AG09319 (cell line): ENCODE data around the gene HPD.

Experiments used
- DNase-seq: peaks from one replicate; pipeline ENCODE4 v3.0.0-alpha.2; 2010; ENCODE audit warnings: low read depth; ENCODE audit errors: extremely low read depth
- TF ChIP-seq, protein P1 (sequence below): IDR thresholded peaks from 2 replicates; pipeline ENCODE4 v1.5.1; 2011; ENCODE audit warnings: low read depth, mild to moderate bottlenecking, inconsistent platforms, low read length, moderate library complexity

HPD gene

DNA sequence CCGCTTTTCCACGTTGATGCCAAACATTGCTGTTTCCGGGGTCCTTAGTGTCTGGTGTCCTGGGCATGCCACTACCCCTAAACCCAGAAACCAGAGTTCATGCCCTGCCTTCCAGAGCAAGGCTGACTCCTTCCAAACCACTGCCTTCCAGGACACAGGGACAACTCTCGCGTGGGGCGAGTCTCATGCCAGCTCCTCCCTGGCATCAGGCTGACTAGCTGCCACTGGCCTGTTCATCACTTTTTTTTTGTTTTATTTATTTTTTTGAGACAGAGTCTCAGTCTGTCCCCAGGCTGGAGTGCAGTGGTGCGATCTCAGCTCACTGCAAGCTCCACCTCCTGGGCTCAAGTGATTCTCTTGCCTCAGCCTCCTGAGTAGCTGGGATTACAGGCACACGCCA is 50.0 kb downstream of the HPD start:
- no peak for DNase-seq
- TF ChIP-seq, protein P1, sequence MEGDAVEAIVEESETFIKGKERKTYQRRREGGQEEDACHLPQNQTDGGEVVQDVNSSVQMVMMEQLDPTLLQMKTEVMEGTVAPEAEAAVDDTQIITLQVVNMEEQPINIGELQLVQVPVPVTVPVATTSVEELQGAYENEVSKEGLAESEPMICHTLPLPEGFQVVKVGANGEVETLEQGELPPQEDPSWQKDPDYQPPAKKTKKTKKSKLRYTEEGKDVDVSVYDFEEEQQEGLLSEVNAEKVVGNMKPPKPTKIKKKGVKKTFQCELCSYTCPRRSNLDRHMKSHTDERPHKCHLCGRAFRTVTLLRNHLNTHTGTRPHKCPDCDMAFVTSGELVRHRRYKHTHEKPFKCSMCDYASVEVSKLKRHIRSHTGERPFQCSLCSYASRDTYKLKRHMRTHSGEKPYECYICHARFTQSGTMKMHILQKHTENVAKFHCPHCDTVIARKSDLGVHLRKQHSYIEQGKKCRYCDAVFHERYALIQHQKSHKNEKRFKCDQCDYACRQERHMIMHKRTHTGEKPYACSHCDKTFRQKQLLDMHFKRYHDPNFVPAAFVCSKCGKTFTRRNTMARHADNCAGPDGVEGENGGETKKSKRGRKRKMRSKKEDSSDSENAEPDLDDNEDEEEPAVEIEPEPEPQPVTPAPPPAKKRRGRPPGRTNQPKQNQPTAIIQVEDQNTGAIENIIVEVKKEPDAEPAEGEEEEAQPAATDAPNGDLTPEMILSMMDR: no peak

- no peak for DNase-seq
- TF ChIP-seq, protein P1: no peak
Measured at GRCh38 chr12:121807642-121808347, 50.9 kb downstream of the HPD start.

- no peak for DNase-seq
- TF ChIP-seq, protein P1: no peak
Measured at GRCh38 chr12:121806546-121807423, 51.9 kb downstream of the HPD start.

DNA sequence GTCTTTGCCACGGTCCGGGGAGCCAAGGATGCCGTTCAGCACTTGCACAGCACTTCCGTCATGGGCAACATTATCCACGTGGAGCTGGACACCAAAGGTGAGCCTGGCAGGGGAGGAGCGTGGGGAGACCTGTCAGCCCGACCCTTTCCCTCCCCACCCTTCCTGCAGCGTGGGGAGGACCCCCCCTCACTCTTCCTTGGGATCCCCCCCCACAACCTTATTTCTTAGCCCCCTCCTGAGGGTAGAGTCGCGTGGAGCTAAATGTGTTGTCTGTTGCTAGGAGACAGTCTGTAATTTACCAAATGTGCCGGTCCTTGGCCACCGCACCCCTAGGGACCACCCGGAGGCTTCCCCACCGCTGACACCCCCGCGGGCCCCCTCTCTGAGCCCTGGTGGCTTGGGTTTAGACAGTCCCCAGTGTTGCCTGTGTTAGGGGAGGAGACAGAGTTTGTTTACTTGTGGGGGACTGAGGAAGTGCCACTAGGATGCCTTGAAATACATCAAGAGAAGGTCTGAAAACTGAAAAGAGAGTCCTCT is 52.6 kb downstream of the HPD start:
- no peak for DNase-seq
- TF ChIP-seq, protein P1: no peak

DNA sequence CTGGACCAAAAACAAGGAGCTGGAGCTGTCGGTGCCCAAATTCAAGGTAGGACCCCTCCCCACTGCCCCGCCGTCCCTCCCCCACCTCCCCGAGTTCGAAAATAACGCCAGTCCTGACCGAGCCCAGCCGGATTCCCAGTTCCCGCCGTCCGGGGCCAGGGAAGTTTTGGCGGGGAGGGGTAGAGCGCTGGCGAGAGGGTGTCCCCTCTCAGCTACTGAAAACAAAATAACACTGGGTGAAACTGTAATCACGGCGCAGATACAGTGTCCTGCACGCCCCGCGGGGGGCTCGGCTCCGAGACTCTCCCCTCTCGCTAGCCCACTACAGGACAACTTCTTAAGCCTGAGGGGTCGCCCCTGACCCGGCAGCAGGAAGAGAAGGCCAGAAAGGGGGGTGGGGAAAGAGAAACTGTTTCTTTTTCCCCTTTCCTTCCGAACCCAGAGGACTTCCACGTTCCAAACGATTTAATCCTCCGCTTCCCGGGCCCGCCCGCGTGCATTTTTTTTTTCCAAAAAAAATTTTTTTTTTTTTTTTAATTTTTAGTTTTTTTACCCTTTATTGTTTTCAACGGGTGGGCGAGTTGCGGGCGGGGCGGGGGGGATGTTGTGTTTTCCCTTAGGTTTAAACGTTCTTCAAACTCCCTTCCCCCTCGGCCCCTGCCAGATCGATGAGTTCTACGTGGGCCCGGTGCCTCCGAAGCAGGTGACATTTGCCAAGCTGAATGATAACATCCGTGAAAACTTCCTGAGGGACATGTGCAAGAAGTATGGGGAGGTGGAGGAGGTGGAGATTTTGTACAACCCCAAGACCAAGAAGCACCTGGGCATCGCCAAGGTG is 53.3 kb downstream of the HPD start:
- no peak for DNase-seq
- TF ChIP-seq, protein P1: no peak

GRCh38 chr12:121804417-121805111 is 54.1 kb downstream of the HPD start:
- TF ChIP-seq, protein P1: no peak
- DNase-seq: no peak
